ENCODE results near the gene PFKFB2.

DNA sequence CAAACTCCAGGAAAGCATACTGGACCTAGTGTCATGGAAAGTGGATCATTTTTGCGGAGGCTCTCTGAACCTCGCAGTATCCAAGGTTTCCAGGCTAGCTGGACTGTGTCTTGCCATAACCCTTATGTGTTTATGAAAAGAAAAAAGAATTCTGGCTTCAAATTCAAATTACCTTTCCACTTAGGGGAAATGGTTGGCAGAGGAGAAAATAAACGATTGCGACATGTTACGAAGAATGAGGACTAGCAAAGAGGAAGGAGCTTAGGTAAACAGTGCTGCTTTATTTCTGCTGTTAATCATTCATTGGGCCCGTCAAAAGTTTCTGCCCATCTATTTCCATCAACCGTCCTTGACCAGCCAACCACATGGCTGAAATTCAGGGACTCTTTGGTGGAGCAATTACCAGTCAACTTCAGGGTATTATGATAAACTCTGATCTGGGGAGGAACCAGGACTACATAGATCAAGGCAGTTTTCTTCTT lies 50.9 kb downstream of the PFKFB2 start, which contains the start of gene C4BPA:
- TF ChIP-seq POLR2A (IDR thresholded peaks at IDR 0.05) (no peak), CTCF (IDR thresholded peaks at IDR 0.05) (no peak), POLR2AphosphoS5 (IDR thresholded peaks at IDR 0.05) (no peak)
